Stimulated activated CD8-positive, alpha-beta memory T cell treated with anti-CD3 and anti-CD28 coated beads, Interleukin-12 subunit alpha, Interleukin-12 subunit beta, amount 100 ng/mL, for 24 hours (primary cell): ENCODE data around the gene BRCC3.
"Not testable (repeated sequence)": the region's sequence is repeated elsewhere in the genome, so short reads cannot be mapped to it uniquely, and the experiment has no call there.

Experiments
- DNase-seq: peaks from one replicate; pipeline ENCODE4 v3.0.0-alpha.2; 2020; ENCODE audit errors: extremely low read depth

BRCC3 gene

GRCh38 chrX:155143959-155144548, 72.7 kb downstream of the BRCC3 start:
- no peak for DNase-seq

- DNase-seq, result no peak
These were observed 73.6 kb downstream of the BRCC3 start for GRCh38 chrX:155144926-155145325.

GRCh38 chrX:155147612-155148011, 76.3 kb downstream of the BRCC3 start:
- DNase-seq, result not testable (repeated sequence)

GRCh38 chrX:155148166-155148565, 76.9 kb downstream of the BRCC3 start:
- not testable (repeated sequence) for DNase-seq

GRCh38 chrX:155148724-155149537, 77.6 kb downstream of the BRCC3 start:
- no peak for DNase-seq

- no peak for DNase-seq
These were observed 98.6 kb downstream of the BRCC3 start for GRCh38 chrX:155169881-155170280.
